HAP-1 (cell line): Measurements from ENCODE around the gene PCP4L1.

Source experiments
- DNase-seq, 2 experiments: peaks; one replicate each; pipeline ENCODE4 v3.0.0-alpha.2; 2016 to 2020; ENCODE audit warnings: low spot score in 2 of 2
- H3K27me3 ChIP-seq: fragments of 250-450 bp; sonication (Bioruptor Pico); 2 replicates; pipeline ENCODE4 v1.5.1; 2020; ENCODE audit warnings: low read depth, mild to moderate bottlenecking, moderate library complexity
- H3K36me3 ChIP-seq: fragments of 250-450 bp; sonication (Bioruptor Pico); replicated peaks from 2 replicates; pipeline ENCODE4 v1.5.1; 2020; ENCODE audit warnings: mild to moderate bottlenecking
- H3K4me1 ChIP-seq: fragments of 250-450 bp; sonication (Bioruptor Pico); 2 replicates; pipeline ENCODE4 v1.5.1; 2020; ENCODE audit warnings: mild to moderate bottlenecking
- H3K4me3 ChIP-seq: fragments of 250-450 bp; sonication (Bioruptor Pico); 2 replicates; pipeline ENCODE4 v1.5.1; 2020; ENCODE audit warnings: mild to moderate bottlenecking, moderate library complexity
- H3K9me3 ChIP-seq: fragments of 250-450 bp; sonication (Bioruptor Pico); 2 replicates; pipeline ENCODE4 v1.5.1; 2020; ENCODE audit warnings: mild to moderate bottlenecking, moderate library complexity
- in situ Hi-C: fragments of 300-500 bp; cut with MboI; formaldehyde crosslinking; loops from 3 replicates; pipeline ENCODE4 v1.14.3; 2020; ENCODE audit warnings: low sequenced_read_pairs, inconsistent platforms, mixed read lengths

Gene PCP4L1

DNA sequence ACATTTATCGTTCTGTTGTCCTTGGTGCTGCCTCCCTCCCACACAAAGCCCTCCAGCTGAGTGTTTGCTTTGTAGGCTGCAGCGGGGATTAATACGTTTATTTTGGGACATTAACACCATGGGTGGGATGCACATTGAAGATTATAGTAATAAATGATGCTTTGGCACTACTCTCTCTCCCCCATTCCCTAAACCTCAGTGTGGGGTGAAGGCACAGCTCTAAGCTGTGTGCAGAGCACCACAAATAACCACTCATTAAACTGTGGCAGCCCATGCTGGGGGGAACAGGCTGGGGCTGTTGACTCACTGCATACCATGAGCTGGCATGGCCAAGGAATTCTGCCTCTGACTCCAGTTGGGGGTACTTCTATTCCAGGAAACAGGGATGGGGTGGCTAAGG lies 7.7 kb downstream of the PCP4L1 start:
- Histone ChIP-seq H3K36me3 (no peaks in the 10 kb centered on the region), H3K27me3 (peaks cover under 1% of the 10 kb centered on the region; the same call in 1 of the 2 replicates), H3K4me1 (peaks cover under 1% of the 10 kb centered on the region; the same call in 1 of the 2 replicates), H3K9me3 (no peaks in the 10 kb centered on the region), H3K4me3 (no peak overlapping the region)
- no peak for DNase-seq
- in situ Hi-C loops = no loop called here

DNA sequence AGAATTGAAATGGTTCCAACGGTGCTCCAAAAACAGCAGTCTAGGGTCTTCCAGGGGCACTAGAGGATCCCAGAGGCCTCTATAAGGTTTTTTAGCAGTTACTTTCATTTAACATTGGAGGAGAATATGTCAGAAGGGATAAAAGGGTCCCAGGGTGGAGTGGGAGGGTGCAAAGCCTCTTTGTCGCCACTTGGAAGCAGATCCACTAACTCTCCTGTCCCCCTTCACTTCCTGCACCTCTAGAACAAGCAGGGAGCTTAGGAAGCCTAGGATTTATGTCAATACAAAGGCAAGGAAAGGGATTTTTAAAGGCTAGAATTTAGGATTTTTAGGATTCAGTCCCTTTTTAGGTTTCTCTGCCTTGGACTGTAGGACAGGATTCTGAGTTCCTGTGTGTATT lies 8.3 kb downstream of the PCP4L1 start:
- Histone ChIP-seq H3K9me3 (no peaks in the 10 kb centered on the region), H3K4me1 (no peaks in the 10 kb centered on the region), H3K4me3 (no peak overlapping the region), H3K36me3 (no peaks in the 10 kb centered on the region), H3K27me3 (0 out of 2 replicates have a peak, but pooled peaks cover 2% of the 10 kb centered on the region)
- no peak for DNase-seq
- in situ Hi-C loops = no loop called here

DNA sequence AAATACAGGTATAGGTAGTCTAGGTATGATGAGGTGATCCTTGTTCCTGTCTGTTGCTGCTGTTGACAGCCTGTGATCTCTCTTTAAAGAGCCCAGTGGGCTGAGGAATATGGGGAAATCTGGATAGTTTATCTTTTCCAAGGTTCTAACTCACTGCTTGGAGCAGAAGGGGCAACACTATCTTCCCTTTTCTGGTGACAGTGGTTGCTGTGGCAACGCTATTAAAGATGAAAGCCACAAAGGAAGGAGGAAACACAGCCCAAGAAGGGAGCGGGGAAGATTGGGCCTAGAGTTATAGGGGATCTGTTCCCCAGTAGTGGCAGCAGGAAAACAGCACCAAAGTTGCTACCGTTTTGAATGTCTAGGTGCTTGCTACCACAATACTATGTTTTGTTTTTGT lies 8.8 kb downstream of the PCP4L1 start:
- Histone ChIP-seq H3K27me3 (0 out of 2 replicates have a peak, but pooled peaks cover 2% of the 10 kb centered on the region), H3K9me3 (no peaks in the 10 kb centered on the region), H3K4me1 (no peaks in the 10 kb centered on the region), H3K36me3 (no peaks in the 10 kb centered on the region), H3K4me3 (no peak overlapping the region)
- in situ Hi-C loops = no loop called here
- DNase-seq = no peak

DNA sequence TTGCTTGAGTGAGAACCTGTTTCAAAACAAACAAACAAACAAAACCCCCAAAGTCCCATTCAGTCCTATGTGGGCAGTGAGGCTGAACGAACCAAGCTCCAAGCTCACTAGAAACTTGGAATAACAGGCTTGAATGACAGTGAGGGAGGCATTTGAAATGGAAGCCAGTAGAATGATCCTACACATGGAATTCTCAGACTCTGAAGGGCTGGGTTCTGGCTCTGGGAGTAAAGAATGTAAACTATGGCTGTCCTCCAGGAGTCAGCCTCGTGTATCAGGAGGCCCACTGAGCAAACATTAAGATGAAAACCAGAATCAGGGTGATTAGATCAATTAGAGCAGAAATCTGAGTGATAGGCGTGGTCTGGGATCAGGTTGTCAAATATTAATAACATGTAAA lies 14.9 kb downstream of the PCP4L1 start:
- in situ Hi-C loops = no loop called here
- Histone ChIP-seq H3K9me3 (no peaks in the 10 kb centered on the region), H3K4me3 (no peak overlapping the region), H3K4me1 (no peaks in the 10 kb centered on the region), H3K27me3 (peaks cover 13% of the 10 kb centered on the region), H3K36me3 (no peaks in the 10 kb centered on the region)
- DNase-seq = no peak

DNA sequence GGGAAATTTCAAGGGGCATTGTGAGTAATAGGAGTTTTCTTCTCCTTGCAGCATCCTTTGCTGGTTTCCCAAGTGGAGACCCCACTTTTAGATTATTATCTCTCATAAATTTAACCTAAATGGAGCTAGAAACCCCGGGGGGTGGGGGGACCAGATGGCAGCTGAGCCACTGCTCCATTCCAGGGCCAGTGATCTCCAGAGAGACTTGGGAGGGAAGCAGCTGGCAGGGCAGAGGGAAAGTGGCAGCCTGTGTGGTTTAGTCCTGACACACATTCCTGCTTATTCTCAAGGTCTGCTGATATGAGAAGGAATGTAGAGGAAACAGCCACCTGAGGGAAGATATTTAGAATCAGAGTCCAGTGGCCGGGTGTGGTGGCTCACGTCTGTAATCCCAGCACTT lies 16.3 kb downstream of the PCP4L1 start:
- H3K4me3 ChIP-seq = no peak overlapping the region
- no peak for DNase-seq
- H3K27me3 ChIP-seq = peaks cover 18% of the 10 kb centered on the region
- no peaks in the 10 kb centered on the region for H3K4me1 ChIP-seq
- in situ Hi-C loops = no loop called here
- no peaks in the 10 kb centered on the region for H3K36me3 ChIP-seq
- H3K9me3 ChIP-seq = no peaks in the 10 kb centered on the region

DNA sequence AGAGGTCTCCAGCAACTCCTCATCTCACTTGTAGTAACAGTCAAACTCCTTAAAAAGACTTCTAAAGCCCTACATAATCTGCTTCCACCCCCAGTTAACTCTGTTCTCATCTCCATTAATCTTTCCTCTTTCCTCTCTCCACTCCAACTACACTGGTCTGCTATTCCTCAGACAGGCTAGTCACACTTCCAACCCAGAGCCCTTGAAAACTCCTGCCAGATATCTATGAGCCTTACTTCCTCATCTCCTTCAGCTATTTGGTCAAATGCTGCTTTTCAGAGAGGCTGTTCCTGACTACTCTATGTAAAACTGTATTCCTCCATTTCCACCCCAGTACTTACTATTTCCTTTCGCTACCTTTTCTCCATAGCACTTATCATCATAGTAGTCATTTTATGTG lies 24.4 kb downstream of the PCP4L1 start:
- in situ Hi-C loops = no loop called here
- Histone ChIP-seq H3K4me3 (no peak overlapping the region), H3K27me3 (peaks cover 11% of the 10 kb centered on the region), H3K36me3 (no peaks in the 10 kb centered on the region), H3K4me1 (no peaks in the 10 kb centered on the region), H3K9me3 (no peaks in the 10 kb centered on the region)
- DNase-seq = no peak

DNA sequence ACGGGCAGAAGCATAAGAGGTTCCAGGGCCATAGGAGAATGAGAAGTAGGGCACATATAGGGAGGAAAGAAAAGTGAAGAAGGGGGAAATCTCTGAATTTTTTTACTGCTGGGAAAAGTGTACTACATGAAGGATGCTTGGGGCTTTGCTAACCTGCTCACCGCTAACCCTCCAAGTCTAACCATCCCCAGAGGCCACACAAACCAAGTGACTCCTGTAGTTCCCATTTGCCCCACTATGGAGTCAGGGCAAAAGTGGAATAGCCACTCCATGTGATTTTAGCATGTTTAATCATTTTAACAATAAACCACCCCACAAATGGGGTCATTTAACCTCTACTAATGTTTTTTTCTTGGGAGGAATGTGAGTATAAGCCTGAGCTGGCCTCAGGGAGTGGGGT lies 26.6 kb downstream of the PCP4L1 start:
- H3K27me3 ChIP-seq = peaks cover 3% of the 10 kb centered on the region
- H3K4me3 ChIP-seq = no peak overlapping the region
- in situ Hi-C loops = no loop called here
- no peak for DNase-seq
- no peaks in the 10 kb centered on the region for H3K4me1 ChIP-seq
- H3K9me3 ChIP-seq = no peaks in the 10 kb centered on the region
- H3K36me3 ChIP-seq = no peaks in the 10 kb centered on the region

DNA sequence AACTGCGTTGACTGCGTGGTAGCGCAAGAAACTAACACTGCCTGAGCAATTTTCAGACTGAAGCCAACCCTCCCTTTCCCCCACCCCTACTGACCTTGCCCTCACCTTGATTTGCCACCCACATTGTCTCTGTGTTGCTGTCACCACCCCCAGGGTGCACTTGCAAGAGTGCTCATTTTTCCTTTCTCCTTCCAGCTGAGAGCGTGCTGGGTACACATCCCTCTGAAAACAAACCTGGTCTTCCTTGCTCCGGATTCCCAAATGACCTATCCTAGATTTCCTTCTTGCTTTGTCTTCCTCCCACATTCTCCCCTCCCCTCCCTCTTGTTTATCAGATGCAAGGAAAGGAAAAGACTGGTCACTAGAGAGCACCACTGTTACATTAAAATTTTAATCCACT lies 27.0 kb downstream of the PCP4L1 start:
- H3K9me3 ChIP-seq = no peaks in the 10 kb centered on the region
- no peak for DNase-seq
- H3K4me1 ChIP-seq = no peaks in the 10 kb centered on the region
- in situ Hi-C loops = no loop called here
- H3K4me3 ChIP-seq = no peak overlapping the region
- H3K36me3 ChIP-seq = no peaks in the 10 kb centered on the region
- peaks cover 3% of the 10 kb centered on the region for H3K27me3 ChIP-seq

DNA sequence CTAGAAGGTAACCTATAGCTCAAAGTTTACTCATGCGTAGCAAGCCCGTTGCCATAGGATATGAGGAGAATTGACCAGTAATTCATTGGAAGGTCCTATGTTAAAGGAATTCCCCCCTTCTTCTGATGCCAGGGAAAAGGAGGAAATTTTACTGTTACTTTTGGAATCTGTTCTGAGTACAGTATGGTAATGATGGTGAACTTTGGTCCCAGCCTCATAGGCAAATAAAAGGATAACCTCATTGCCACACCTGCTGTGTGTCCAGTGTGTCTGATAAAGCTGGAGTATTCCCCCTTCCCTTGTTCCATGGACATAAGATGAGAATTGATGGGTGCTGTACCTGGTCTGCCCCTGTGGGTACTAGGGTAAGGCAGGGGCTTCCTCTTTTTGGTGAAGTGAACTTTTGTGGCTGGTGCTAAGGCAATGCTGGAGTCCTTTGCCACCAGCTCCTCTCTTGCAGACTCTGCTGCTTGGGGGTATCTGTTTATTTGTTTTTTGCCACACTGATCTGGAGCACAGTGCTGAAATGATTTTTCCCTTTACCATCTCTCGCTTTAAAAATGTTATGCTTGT lies 29.0 kb downstream of the PCP4L1 start:
- no peaks in the 10 kb centered on the region for H3K4me1 ChIP-seq
- H3K9me3 ChIP-seq = no peaks in the 10 kb centered on the region
- no peak for DNase-seq
- in situ Hi-C loops = no loop called here
- peaks cover under 1% of the 10 kb centered on the region for H3K27me3 ChIP-seq
- no peaks in the 10 kb centered on the region for H3K36me3 ChIP-seq
- H3K4me3 ChIP-seq = no peak overlapping the region

DNA sequence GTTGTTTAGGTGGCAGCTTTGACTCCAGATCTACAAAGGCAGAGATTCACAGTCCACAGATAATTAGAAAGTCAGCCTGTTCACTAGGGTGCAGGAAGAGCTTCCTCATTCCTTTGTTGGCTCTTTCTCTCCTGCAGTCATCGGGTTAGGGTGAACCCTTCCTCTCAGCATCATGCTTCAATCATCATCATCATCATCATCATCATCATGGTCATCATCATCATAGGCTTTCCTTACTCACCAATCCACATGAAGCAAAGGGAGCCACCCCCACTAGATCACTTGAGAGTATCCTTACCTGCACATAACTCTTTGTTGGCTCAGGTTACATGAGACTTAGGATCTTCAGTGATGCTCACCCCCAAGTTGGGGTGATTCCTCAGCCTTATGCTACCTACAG lies 32.2 kb downstream of the PCP4L1 start:
- no peaks in the 10 kb centered on the region for H3K9me3 ChIP-seq
- in situ Hi-C loops = no loop called here
- no peaks in the 10 kb centered on the region for H3K4me1 ChIP-seq
- H3K4me3 ChIP-seq = no peak overlapping the region
- H3K27me3 ChIP-seq = no peaks in the 10 kb centered on the region
- DNase-seq = no peak
- no peaks in the 10 kb centered on the region for H3K36me3 ChIP-seq

DNA sequence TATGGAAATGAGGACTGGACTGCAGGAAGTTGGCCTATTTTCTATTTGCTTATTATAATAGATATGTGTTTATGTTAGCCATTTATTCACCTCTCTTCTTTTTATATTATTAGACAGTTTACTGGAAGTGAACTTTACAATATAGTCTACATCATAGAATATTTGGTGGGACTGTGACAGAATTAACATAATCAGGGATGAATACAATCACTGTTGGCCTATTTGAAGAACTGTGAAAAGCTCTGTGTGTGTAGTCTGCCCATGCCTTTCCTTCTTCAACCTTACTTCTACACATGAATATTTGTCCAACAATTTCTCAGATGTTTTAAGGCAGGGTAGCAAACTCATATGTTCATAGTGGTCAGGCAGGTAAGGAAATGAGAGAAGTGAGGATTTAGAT lies 38.9 kb downstream of the PCP4L1 start:
- no peaks in the 10 kb centered on the region for H3K27me3 ChIP-seq
- no peaks in the 10 kb centered on the region for H3K36me3 ChIP-seq
- H3K9me3 ChIP-seq = no peaks in the 10 kb centered on the region
- no peak for DNase-seq
- in situ Hi-C loops = no loop called here
- H3K4me3 ChIP-seq = no peak overlapping the region
- H3K4me1 ChIP-seq = no peaks in the 10 kb centered on the region; the same call in 1 of the 2 replicates

DNA sequence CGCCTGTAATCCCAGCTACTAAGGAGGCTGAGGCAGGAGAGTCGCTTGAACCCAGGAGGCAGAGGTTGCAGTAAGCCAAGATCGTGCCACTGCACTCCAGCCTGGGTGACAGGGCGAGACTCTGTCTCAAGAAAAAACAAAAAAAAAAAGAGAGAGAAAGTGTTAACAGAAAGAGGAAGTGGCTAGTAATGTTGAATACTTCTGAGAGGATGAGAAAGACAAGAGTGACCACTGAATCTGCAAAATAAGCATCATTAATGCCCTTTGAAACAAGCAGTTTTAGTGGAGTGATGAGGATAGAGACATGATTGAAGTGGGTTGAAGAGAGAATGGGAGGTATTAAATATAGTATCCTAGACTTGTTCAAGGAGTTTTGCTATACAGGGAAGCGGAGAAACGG lies 39.6 kb downstream of the PCP4L1 start:
- Histone ChIP-seq H3K4me3 (no peak overlapping the region), H3K9me3 (no peaks in the 10 kb centered on the region), H3K27me3 (no peaks in the 10 kb centered on the region), H3K36me3 (no peaks in the 10 kb centered on the region), H3K4me1 (no peaks in the 10 kb centered on the region; the same call in 1 of the 2 replicates)
- no peak for DNase-seq
- in situ Hi-C loops = no loop called here

DNA sequence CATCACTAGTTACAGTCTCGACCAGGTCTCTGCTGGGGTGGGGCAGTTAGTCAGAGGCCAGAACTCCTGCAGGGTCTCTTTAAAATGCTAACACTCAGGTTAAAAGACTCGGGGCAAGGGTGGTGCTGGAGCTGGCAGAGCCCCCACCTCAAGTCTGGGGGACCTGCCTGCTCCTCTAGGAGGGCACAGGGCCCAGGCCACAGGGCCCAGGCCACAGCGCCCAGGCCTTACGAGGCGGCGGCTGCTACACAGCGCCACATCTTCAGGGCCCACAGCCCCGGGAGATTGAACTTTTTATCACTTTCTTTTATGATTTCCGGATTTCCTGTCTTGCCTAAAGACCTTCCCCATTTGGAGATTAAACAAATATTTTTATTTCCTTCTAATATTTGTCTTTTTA lies 40.8 kb downstream of the PCP4L1 start:
- no peaks in the 10 kb centered on the region for H3K27me3 ChIP-seq
- no peaks in the 10 kb centered on the region for H3K36me3 ChIP-seq
- in situ Hi-C loops = no loop called here
- no peaks in the 10 kb centered on the region for H3K9me3 ChIP-seq
- no peak for DNase-seq
- H3K4me1 ChIP-seq = peaks cover 8% of the 10 kb centered on the region
- no peak overlapping the region for H3K4me3 ChIP-seq

DNA sequence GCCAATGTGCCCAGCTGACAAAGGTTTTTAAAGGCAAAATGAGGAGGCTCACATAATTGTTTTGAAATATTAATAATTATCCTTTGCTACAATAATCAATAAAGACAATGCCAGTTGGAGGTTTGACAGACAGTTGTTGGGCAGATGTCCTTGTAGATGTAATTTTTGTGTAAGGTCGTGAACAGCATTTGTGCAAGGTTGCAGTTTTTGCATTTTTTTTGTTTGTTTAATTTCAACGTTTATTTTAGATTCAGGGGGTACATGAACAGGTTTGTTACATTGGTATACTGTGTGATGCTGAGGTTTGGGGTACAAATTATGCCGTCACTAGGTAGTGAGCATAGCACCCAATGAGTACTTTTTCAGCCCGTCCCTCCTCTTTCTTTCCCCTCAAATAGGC lies 41.9 kb downstream of the PCP4L1 start:
- Histone ChIP-seq H3K9me3 (no peaks in the 10 kb centered on the region), H3K4me1 (peaks cover 14% of the 10 kb centered on the region), H3K36me3 (no peaks in the 10 kb centered on the region), H3K27me3 (no peaks in the 10 kb centered on the region), H3K4me3 (no peak overlapping the region)
- in situ Hi-C loops = no loop called here
- no peak for DNase-seq
